Activated CD4-positive, alpha-beta T cell treated with anti-CD3 and anti-CD28 coated beads for 36 hours (primary cell): ENCODE results near the gene CAMK1. TPM values are rescaled to one million over a fixed set of nuclear protein-coding genes. Genes with fewer than 3 reads are reported as not detected.

ENCODE experiments used
- ATAC-seq: fragments of 200-7000 bp; cut with Tn5 transposase; one replicate; pipeline ENCODE4 v1.10.0; 2021; ENCODE audit warnings: mild to moderate bottlenecking, moderate library complexity
- CTCF ChIA-PET: fragments of 350-600 bp; sonication (Branson Sonifier 250); formaldehyde crosslinking; loops from one replicate; lab custom pipeline; 2021; ENCODE audit warnings: antibody characterized with exemption; lab: Charles Lee
- POLR2A ChIA-PET: fragments of 350-600 bp; sonication (Branson Sonifier 250); formaldehyde crosslinking; loops from one replicate; lab custom pipeline; 2021; ENCODE audit warnings: antibody characterized with exemption, inconsistent platforms; lab: Charles Lee
- DNase-seq: peaks from one replicate; pipeline ENCODE4 v3.0.0-alpha.2; 2020
- H3K27ac Mint-ChIP-seq: one replicate; pipeline ENCODE4 v1.8.0; 2021; ENCODE audit warnings: mixed read lengths
- H3K27me3 Mint-ChIP-seq: one replicate; pipeline ENCODE4 v1.8.0; 2021; ENCODE audit warnings: mixed read lengths
- H3K36me3 Mint-ChIP-seq: one replicate; pipeline ENCODE4 v1.8.0; 2021; ENCODE audit warnings: low read depth, mixed read lengths
- H3K4me1 Mint-ChIP-seq: one replicate; pipeline ENCODE4 v1.8.0; 2021; ENCODE audit warnings: mixed read lengths
- H3K4me3 Mint-ChIP-seq: one replicate; pipeline ENCODE4 v1.8.0; 2021; ENCODE audit warnings: mild to moderate bottlenecking, moderate library complexity, mixed read lengths
- H3K9me3 Mint-ChIP-seq: one replicate; pipeline ENCODE4 v1.8.0; 2021; ENCODE audit warnings: low read depth, mixed read lengths
- intact Hi-C, 2 experiments: fragments of 100-400 bp; cut with DNase I in 1 of 2; cut with micrococcal nuclease in 1 of 2; formaldehyde crosslinking; loops; one replicate each; pipeline versions ENCODE4 v1.14.2 to v1.15.1; 2022 to 2024; cut with DNase I, micrococcal nuclease
- total RNA-seq, 2 experiments: library from RNA; stranded (reverse); gene quantifications; one replicate each; pipeline ENCODE4 v1.2.3, GENCODE V29; 2021

CAMK1 gene
- total RNA-seq, 2 experiments from 2014 or later, result 48.4 to 53.1 TPM

DNA sequence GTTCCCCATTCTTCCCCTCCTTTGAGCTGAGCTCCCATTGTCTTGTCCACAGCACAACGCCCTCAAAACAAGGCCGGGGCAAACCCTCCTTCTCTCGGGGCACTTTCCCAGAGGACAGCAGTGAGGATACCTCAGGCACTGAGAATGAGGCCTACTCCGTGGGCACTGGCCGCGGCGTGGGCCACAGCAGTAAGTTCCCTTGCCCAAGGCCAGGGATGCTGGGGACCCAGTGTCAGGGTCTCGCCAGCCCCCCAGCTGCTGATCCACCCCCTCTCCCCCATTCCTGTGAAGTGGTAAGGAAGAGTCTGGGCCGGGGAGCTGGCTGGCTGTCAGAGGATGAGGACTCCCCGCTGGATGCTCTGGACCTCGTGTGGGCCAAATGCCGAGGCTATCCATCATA is 24.2 kb downstream of the CAMK1 start:
- Mint-ChIP-seq H3K27me3 (no peaks in the 10 kb centered on the region), H3K36me3 (peaks cover 70% of the 10 kb centered on the region), H3K27ac (no peak overlapping the region), H3K4me1 (peaks cover 20% of the 10 kb centered on the region), H3K9me3 (no peaks in the 10 kb centered on the region), H3K4me3 (no peak overlapping the region)
- ChIA-PET POLR2A (no interaction called here), CTCF (interaction anchor here (0.6 kb wide), 1 partner anchor 30 kb away, joined by 5 read pairs; no protein-coding TSS in a partner anchor)
- ATAC-seq (no peak), DNase-seq (no peak)
- intact Hi-C loops, result no loop called here

DNA sequence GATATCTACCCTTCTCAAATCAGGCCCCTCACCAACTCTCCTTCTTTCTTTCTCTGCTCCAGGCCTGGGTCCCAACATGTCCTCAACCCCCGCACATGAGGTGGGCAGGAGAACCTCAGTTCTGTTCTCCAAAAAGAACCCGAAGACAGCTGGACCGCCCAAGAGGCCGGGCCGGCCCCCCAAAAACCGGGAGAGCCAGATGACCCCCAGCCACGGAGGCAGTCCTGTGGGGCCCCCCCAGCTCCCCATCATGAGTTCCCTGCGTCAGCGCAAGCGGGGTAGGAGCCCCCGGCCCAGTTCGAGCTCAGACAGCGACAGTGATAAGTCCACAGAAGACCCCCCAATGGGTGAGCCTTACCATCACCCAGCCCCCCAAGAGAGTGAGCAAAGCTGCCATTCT is 25.6 kb downstream of the CAMK1 start:
- peaks cover 15% of the 10 kb centered on the region for H3K4me1 Mint-ChIP-seq
- DNase-seq, result no peak
- H3K4me3 Mint-ChIP-seq, result no peak overlapping the region
- intact Hi-C loops, result no loop called here
- no peaks in the 10 kb centered on the region for H3K9me3 Mint-ChIP-seq
- CTCF ChIA-PET, result interaction anchor here (0.7 to 2.1 kb wide), 3 partner anchors 11 to 519 kb away, joined by 4 read pairs; no protein-coding TSS in a partner anchor
- H3K27ac Mint-ChIP-seq, result no peak overlapping the region
- peaks cover 80% of the 10 kb centered on the region for H3K36me3 Mint-ChIP-seq
- POLR2A ChIA-PET, result no interaction called here
- no peak for ATAC-seq
- H3K27me3 Mint-ChIP-seq, result no peaks in the 10 kb centered on the region

DNA sequence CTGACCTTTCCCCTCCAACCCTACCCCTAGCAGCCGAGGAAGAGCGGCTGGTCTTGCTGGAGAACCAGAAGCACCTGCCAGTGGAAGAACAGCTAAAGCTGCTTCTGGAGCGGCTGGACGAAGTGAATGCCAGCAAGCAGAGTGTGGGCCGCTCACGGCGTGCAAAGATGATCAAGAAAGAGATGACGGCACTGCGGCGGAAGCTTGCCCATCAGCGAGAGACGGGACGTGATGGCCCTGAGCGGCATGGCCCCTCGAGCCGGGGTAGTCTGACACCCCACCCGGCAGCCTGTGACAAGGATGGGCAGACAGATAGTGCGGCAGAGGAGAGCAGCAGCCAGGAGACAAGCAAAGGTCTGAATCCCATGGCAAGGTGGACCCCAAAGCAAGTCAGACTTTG is 26.2 kb downstream of the CAMK1 start:
- Mint-ChIP-seq H3K36me3 (peaks cover 80% of the 10 kb centered on the region), H3K4me1 (peaks cover 12% of the 10 kb centered on the region), H3K9me3 (no peaks in the 10 kb centered on the region), H3K4me3 (no peak overlapping the region), H3K27me3 (no peaks in the 10 kb centered on the region), H3K27ac (no peak overlapping the region)
- no peak for DNase-seq
- CTCF ChIA-PET, result interaction anchor here (1.0 to 2.1 kb wide), 2 partner anchors 13 to 360 kb away, joined by 3 to 4 read pairs; no protein-coding TSS in a partner anchor
- ATAC-seq, result no peak
- intact Hi-C loops, result no loop called here
- POLR2A ChIA-PET, result interaction anchor here (0.6 kb wide), 1 partner anchor 97 kb away, joined by 4 read pairs; no protein-coding TSS in a partner anchor

DNA sequence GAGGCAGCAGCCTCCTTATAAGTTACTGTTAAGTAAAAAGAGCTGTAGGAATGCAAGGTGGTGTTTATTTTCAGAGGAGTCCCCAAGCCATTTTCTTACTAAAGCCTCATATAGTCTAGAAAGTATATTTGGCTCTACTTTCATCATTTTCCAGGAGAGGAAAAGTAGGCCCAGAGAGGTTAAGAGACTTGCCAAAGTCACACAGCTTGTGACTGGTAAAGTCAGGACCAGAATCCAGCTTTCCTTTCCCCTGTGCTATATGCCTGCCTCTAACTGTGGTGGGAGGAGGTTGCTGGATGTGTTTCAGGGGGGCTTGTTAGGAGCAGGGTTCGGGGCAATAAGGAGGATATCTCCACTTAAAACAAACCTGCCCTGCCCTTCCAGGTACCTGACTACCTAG is 27.2 kb downstream of the CAMK1 start:
- Mint-ChIP-seq H3K4me3 (no peak overlapping the region), H3K27ac (no peak overlapping the region), H3K27me3 (no peaks in the 10 kb centered on the region), H3K4me1 (peaks cover 12% of the 10 kb centered on the region), H3K36me3 (peaks cover 74% of the 10 kb centered on the region), H3K9me3 (no peaks in the 10 kb centered on the region)
- intact Hi-C loops, result no loop called here
- DNase-seq (no peak), ATAC-seq (no peak)
- POLR2A ChIA-PET, result no interaction called here
- CTCF ChIA-PET, result interaction anchor here (2.1 kb wide), 1 partner anchor 12 kb away, joined by 4 read pairs; no protein-coding TSS in a partner anchor

DNA sequence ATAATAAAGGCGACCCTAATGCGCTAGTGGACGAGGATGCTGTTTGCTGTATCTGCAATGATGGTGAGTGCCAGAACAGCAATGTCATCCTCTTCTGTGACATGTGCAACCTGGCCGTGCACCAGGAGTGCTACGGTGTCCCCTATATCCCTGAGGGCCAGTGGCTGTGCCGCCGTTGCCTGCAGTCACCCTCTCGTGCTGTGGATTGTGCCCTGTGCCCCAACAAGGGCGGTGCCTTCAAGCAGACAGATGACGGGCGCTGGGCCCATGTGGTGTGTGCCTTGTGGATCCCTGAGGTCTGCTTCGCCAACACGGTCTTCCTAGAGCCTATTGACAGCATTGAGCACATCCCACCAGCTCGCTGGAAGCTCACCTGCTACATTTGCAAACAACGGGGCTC is 30.6 kb downstream of the CAMK1 start:
- DNase-seq, result no peak
- peaks cover 25% of the 10 kb centered on the region for H3K4me1 Mint-ChIP-seq
- POLR2A ChIA-PET, result no interaction called here
- no peak overlapping the region for H3K4me3 Mint-ChIP-seq
- H3K9me3 Mint-ChIP-seq, result no peaks in the 10 kb centered on the region
- no peaks in the 10 kb centered on the region for H3K27me3 Mint-ChIP-seq
- CTCF ChIA-PET, result no interaction called here
- intact Hi-C loops, result no loop called here
- no peak overlapping the region for H3K27ac Mint-ChIP-seq
- no peak for ATAC-seq
- peaks cover 62% of the 10 kb centered on the region for H3K36me3 Mint-ChIP-seq

DNA sequence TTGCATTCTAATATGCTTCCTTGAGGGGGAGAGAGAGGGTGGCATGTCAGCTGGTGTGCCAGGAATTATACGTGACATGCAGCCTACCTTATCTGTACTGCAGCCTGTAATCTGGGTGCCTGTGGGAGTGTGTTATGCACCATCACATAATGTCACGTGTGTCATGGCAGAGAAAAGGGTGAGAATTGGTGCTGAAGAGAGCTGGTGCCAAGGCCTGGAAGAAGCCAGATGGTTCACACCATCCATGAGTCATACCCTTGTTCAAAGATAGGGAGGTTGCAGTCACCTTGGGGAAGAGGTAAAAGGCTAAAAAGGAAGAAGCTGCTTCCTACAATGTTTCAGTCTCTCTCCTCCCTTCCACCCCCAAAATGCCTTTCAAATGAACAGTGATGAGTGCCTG is 32.9 kb downstream of the CAMK1 start:
- H3K27ac Mint-ChIP-seq, result peak overlapping the region; percentile 72
- H3K4me1 Mint-ChIP-seq, result peaks cover 43% of the 10 kb centered on the region
- intact Hi-C loops, result no loop called here
- peaks cover 57% of the 10 kb centered on the region for H3K36me3 Mint-ChIP-seq
- DNase-seq, result peak; percentile 36
- H3K4me3 Mint-ChIP-seq, result no peak overlapping the region
- ChIA-PET POLR2A (interaction anchor here (0.6 to 1.0 kb wide), 3 partner anchors 14 to 285 kb away, joined by 3 to 5 read pairs (median 3); no protein-coding TSS in a partner anchor), CTCF (interaction anchor here (0.7 to 2.0 kb wide), 3 partner anchors 9 to 78 kb away, joined by 3 to 8 read pairs (median 3); no protein-coding TSS in a partner anchor)
- H3K9me3 Mint-ChIP-seq, result no peaks in the 10 kb centered on the region
- H3K27me3 Mint-ChIP-seq, result no peaks in the 10 kb centered on the region
- ATAC-seq, result peak; percentile 75

DNA sequence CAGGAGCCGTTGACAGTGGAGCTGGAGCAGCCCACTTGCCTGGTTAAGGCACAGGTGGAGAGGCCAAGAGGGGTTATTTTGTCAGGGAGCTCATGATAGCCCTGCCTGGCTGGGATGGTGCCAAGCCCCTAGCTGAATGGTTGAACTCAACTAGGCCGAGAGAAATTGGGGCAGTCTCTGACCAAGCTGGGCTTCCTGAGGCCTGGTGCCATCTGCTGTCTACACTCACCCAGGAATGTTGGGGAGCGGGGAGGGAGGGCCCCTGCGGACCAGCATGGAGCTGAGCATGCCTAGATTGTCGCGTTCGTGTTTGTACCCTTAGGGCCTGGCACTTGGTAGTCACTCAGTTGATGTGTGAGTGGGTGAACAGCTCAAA is 37.0 kb downstream of the CAMK1 start:
- DNase-seq, result no peak
- intact Hi-C loops, result loop anchor here (5.0 kb wide), 2 partner anchors 45 to 770 kb away; partner anchors contain the start of gene RAD18 (in 1 of the 2)
- POLR2A ChIA-PET, result interaction anchor here (0.6 to 1.5 kb wide), 2 partner anchors 17 to 599 kb away, joined by 9 to 11 read pairs; partner anchors contain the start of gene OGG1
- Mint-ChIP-seq H3K4me1 (peaks cover 64% of the 10 kb centered on the region), H3K27me3 (no peaks in the 10 kb centered on the region), H3K27ac (peak overlapping the region; percentile 91), H3K36me3 (peaks cover 27% of the 10 kb centered on the region), H3K4me3 (peak overlapping the region; percentile 79), H3K9me3 (no peaks in the 10 kb centered on the region)
- CTCF ChIA-PET, result interaction anchor here (0.7 to 4.4 kb wide), 11 partner anchors 12 to 200 kb away, joined by 3 to 20 read pairs (median 3); partner anchors contain the start of genes ARPC4 and OGG1
- no peak for ATAC-seq

DNA sequence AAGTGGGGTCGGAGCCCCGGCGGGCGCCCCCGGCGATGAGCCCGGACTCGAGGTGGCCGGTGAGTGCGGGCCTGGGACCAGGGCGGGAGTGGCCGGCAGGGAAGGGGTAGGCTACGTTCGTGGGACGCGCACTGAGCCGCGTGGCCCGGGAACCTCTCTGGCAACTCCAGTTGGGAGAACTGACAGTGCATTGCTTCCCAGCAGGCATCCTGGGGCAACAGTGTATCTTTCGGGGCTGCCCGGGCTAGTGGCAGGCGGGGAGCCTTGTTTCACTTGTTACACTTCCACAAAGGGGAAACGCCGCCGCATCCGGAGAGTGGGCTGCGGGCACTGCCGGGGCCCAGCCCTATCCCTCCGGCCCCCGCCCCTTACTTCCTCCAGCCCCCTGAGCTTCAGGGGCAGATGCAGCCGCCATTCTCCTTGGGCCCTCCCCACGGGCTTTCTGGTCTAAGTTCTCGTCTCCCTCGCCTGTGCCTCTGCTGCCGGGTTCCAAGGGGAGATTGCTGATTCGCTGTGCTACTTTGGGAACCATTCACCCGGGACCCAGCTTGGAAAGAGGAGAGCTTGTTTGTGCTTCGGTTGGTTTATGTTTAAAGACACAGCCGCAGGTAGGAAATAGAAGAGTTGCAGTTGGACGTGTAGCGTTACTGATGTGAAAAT is 37.5 kb downstream of the CAMK1 start:
- intact Hi-C loops, result loop anchor here (5.0 kb wide), 2 partner anchors 45 to 770 kb away; partner anchors contain the start of gene RAD18 (in 1 of the 2)
- no peaks in the 10 kb centered on the region for H3K9me3 Mint-ChIP-seq
- H3K36me3 Mint-ChIP-seq, result peaks cover 27% of the 10 kb centered on the region
- H3K4me1 Mint-ChIP-seq, result peaks cover 67% of the 10 kb centered on the region
- H3K4me3 Mint-ChIP-seq, result peak overlapping the region; percentile 79
- ATAC-seq (no peak), DNase-seq (peak; percentile 65)
- POLR2A ChIA-PET, result interaction anchor here (1.5 kb wide), 1 partner anchor 17 kb away, joined by 11 read pairs; the partner anchor contains the start of gene OGG1
- CTCF ChIA-PET, result interaction anchor here (0.9 to 4.4 kb wide), 8 partner anchors 12 to 201 kb away, joined by 3 to 20 read pairs (median 4); partner anchors contain the start of genes ARPC4, OGG1 and TADA3
- H3K27me3 Mint-ChIP-seq, result no peaks in the 10 kb centered on the region
- peak overlapping the region; percentile 91 for H3K27ac Mint-ChIP-seq

DNA sequence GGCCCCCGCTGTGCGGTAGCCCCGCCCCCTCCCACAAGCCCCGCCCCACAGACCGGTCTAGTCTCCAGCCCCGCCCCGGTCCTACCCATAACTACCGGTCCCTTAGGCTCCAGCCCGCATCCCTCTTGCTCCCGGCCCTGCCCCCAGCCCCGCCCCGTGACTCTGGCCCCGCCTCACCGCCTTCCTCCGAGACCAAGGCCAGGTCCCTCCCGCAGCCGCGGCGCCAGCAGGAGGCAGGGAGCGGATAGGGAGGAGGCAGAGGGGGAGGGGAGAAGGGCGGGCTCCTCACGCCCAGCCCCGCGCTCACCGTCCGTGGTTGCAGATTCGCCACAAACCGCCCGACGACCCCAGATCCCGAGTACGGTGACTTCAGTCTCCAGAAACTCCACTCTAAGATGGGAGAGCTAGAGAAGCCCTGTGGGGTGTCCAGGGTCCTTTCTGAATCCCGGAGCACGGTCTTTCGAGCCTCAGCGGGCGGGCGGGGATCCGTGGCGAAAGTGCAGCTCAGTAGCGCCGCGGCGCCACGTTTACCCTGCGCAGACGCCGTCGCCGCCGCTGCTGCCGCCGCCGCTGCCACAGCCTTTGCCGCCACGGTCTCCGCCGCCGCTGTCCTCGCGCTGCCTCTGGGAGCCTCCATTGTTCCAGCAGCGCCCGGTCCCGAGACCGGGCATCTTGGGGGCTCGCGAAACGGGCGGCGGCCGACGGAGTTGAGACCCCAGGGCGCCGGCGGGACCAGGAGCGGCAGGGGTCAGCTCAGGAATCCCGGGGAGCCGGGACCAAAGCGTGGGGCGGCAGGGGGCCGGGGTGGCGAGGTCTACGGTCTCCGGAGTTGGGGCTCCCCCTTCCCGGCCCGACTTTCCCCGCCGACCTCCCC is 38.3 kb downstream of the CAMK1 start, which contains the start of gene BRPF1:
TSS of gene BRPF1 (plus strand) at position 530 of the 874 bp plus-strand sequence. CDS start 2,406 bp downstream, outside the sequence.
- intact Hi-C loops, result loop anchor here (1.0 to 5.0 kb wide), 15 partner anchors 18 to 769 kb away; partner anchors contain the start of genes CRELD1 (in 2 of the 2), MTMR14 (in 2 of the 2), OGG1 (in 2 of the 2) and SETD5 (in 2 of the 2)
- Mint-ChIP-seq H3K36me3 (peaks cover 25% of the 10 kb centered on the region), H3K9me3 (no peaks in the 10 kb centered on the region), H3K4me3 (peak within 1 kb of the TSS; percentile 79), H3K27ac (peak within 1 kb of the TSS; percentile 96), H3K27me3 (no peaks in the 10 kb centered on the region), H3K4me1 (peaks cover 67% of the 10 kb centered on the region)
- CTCF ChIA-PET, result interaction anchor here (0.7 to 4.4 kb wide), 8 partner anchors 11 to 201 kb away, joined by 3 to 20 read pairs (median 6); partner anchors contain the start of genes ARPC4, OGG1 and TADA3
- POLR2A ChIA-PET, result interaction anchor here (0.6 to 1.5 kb wide), 2 partner anchors 9 to 35 kb away, joined by 4 to 10 read pairs; no protein-coding TSS in a partner anchor
- DNase-seq (peak; percentile 100), ATAC-seq (peak; percentile 96)

DNA sequence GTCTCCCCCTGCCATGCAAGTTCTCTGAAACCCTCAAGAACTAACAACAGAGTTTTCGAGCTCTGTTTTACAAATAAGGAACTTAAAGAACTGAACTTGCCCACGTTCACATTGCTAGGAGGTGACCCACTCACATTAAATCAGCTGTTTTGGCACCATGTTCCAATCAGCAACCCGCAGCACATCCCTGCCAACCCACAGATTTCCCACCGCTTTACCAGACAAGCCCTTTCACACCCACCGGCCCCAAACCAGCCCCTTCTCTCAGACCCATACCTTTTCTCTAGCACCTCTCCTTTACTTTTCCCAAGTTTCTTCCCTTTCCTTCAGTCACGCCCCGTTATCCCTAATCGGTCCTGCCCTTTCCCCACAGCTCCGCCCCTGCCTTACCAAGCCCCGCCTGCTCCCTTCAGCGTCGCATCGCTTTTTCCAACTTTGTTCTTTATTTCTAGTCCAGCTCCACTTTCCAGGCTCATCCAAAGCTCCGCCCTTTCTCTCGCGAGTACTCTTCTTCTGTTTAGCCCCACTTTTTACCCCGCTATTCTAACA is 39.0 kb downstream of the CAMK1 start:
- ChIA-PET POLR2A (interaction anchor here (1.5 kb wide), 1 partner anchor 9 kb away, joined by 10 read pairs; no protein-coding TSS in a partner anchor), CTCF (interaction anchor here (0.6 to 4.4 kb wide), 9 partner anchors 10 to 468 kb away, joined by 3 to 20 read pairs (median 5); partner anchors contain the start of genes ARPC4, OGG1 and TADA3)
- peak overlapping the region; percentile 79 for H3K4me3 Mint-ChIP-seq
- H3K36me3 Mint-ChIP-seq, result peaks cover 20% of the 10 kb centered on the region
- H3K4me1 Mint-ChIP-seq, result peaks cover 63% of the 10 kb centered on the region
- ATAC-seq (peak; percentile 49), DNase-seq (no peak)
- H3K27ac Mint-ChIP-seq, result peak overlapping the region; percentile 86
- H3K9me3 Mint-ChIP-seq, result no peaks in the 10 kb centered on the region
- no peaks in the 10 kb centered on the region for H3K27me3 Mint-ChIP-seq
- intact Hi-C loops, result loop anchor here (1.0 to 5.0 kb wide), 15 partner anchors 19 to 768 kb away; partner anchors contain the start of genes CRELD1 (in 2 of the 2), MTMR14 (in 2 of the 2), OGG1 (in 2 of the 2) and SETD5 (in 2 of the 2)
